Neural cell (in vitro differentiated cells): ENCODE results near the gene UBALD1. TPM values are rescaled to one million over a fixed set of nuclear protein-coding genes. Genes with fewer than 3 reads are reported as not detected.

ENCODE experiments used
- H2AFZ ChIP-seq: fragments of 200-600, 300-800 bp; sonication (generic), shearing (Covaris generic); 2 replicates; pipeline ENCODE4 v1.6.0; 2014; ENCODE audit warnings: low read depth, mild to moderate bottlenecking, antibody characterized with exemption, low read length, moderate library complexity
- H3F3A ChIP-seq: fragments of 200-600 bp; shearing (Covaris generic); 2 replicates; pipeline ENCODE4 v1.6.1; 2016; ENCODE audit warnings: mild to moderate bottlenecking, moderate library complexity, mixed read lengths, antibody characterized with exemption, low read length; ENCODE audit not compliant: insufficient read depth, poor library complexity, severe bottlenecking
- H3K27ac ChIP-seq: fragments of 200-600, 300-800 bp; sonication (generic), shearing (Covaris generic); 2 replicates; pipeline ENCODE4 v1.5.1; 2014; ENCODE audit warnings: mild to moderate bottlenecking, low read length, moderate library complexity
- H3K27me3 ChIP-seq: fragments of 300-800, 200-600 bp; sonication (generic), shearing (Covaris generic); 2 replicates; pipeline ENCODE4 v1.6.0; 2014; ENCODE audit warnings: mild to moderate bottlenecking, low read depth, low read length, moderate library complexity; ENCODE audit not compliant: insufficient read depth
- H3K36me3 ChIP-seq: fragments of 300-800, 200-600 bp; sonication (generic), shearing (Covaris generic); 2 replicates; pipeline ENCODE4 v1.5.1; 2014; ENCODE audit warnings: mild to moderate bottlenecking, antibody characterized with exemption, low read length, moderate library complexity; ENCODE audit not compliant: insufficient read depth
- H3K4me2 ChIP-seq: fragments of 300-800, 200-600 bp; sonication (generic), shearing (Covaris generic); 2 replicates; pipeline ENCODE4 v1.6.0; 2014; ENCODE audit warnings: mild to moderate bottlenecking, low read length
- H3K4me3 ChIP-seq: fragments of 300-800, 200-600 bp; sonication (generic), shearing (Covaris generic); 2 replicates; pipeline ENCODE4 v1.5.1; 2014; ENCODE audit warnings: mild to moderate bottlenecking, low read length, moderate library complexity
- H3K79me2 ChIP-seq: fragments of 200-600 bp; shearing (Covaris generic); replicated peaks from 2 replicates; pipeline ENCODE4 v1.6.0; 2014; ENCODE audit warnings: mild to moderate bottlenecking, low read length, moderate library complexity; ENCODE audit not compliant: insufficient read depth
- H3K9ac ChIP-seq: fragments of 300-800, 200-600 bp; sonication (generic), shearing (Covaris generic); 2 replicates; pipeline ENCODE4 v1.6.1; 2016; ENCODE audit warnings: mild to moderate bottlenecking, low read length, mixed read lengths
- H3K9me2 ChIP-seq: fragments of 200-600 bp; shearing (Covaris generic); 2 replicates; pipeline ENCODE4 v1.6.1; 2016; ENCODE audit warnings: mild to moderate bottlenecking, low read length, mixed read lengths; ENCODE audit not compliant: insufficient read depth
- H3K9me3 ChIP-seq: fragments of 200-600, 300-800 bp; sonication (generic), shearing (Covaris generic); 2 replicates; pipeline ENCODE4 v1.6.1; 2016; ENCODE audit warnings: mild to moderate bottlenecking, mixed run types, low read length, moderate library complexity, mixed read lengths
- H4K20me1 ChIP-seq: fragments of 200-600 bp; shearing (Covaris generic); 2 replicates; pipeline ENCODE4 v1.6.1; 2016; ENCODE audit warnings: mild to moderate bottlenecking, mixed run types; ENCODE audit not compliant: insufficient read depth
- CTCF ChIP-seq: fragments of 450-650 bp; IDR thresholded peaks from 2 replicates; pipeline ENCODE4 v1.5.1; 2014; ENCODE audit warnings: antibody characterized with exemption, mild to moderate bottlenecking, moderate library complexity; ENCODE audit not compliant: poor library complexity, severe bottlenecking
- EP300 ChIP-seq: fragments of 450-650 bp; conservative IDR thresholded peaks from 2 replicates; pipeline ENCODE4 v1.6.1; 2014; ENCODE audit warnings: antibody characterized with exemption, mild to moderate bottlenecking, moderate library complexity; ENCODE audit not compliant: poor library complexity, severe bottlenecking
- EZH2 ChIP-seq: fragments of 200-600, 300-800 bp; shearing (Covaris generic), sonication (generic); IDR thresholded peaks from 2 replicates; pipeline ENCODE4 v1.6.1; 2014; ENCODE audit warnings: antibody characterized with exemption, low read length, borderline replicate concordance, mild to moderate bottlenecking; ENCODE audit not compliant: insufficient read depth, poor library complexity, severe bottlenecking
- MXI1 ChIP-seq: fragments of 450-650 bp; conservative IDR thresholded peaks from 2 replicates; pipeline ENCODE4 v1.6.1; 2014; ENCODE audit warnings: antibody characterized with exemption, mild to moderate bottlenecking; ENCODE audit not compliant: poor library complexity, severe bottlenecking
- POLR2AphosphoS5 ChIP-seq: IDR thresholded peaks from 2 replicates; pipeline ENCODE4 v1.6.1; 2012
- RAD21 ChIP-seq: fragments of 450-650 bp; conservative IDR thresholded peaks from 2 replicates; pipeline ENCODE4 v1.6.1; 2014; ENCODE audit warnings: antibody characterized with exemption, mild to moderate bottlenecking, moderate library complexity
- REST ChIP-seq: IDR thresholded peaks from 2 replicates; pipeline ENCODE4 v1.6.1; 2012; ENCODE audit warnings: borderline replicate concordance
- SMC3 ChIP-seq: fragments of 450-650 bp; conservative IDR thresholded peaks from 2 replicates; pipeline ENCODE4 v1.6.1; 2014; ENCODE audit warnings: antibody characterized with exemption, mild to moderate bottlenecking, moderate library complexity; ENCODE audit not compliant: poor library complexity
- TAF1 ChIP-seq: IDR thresholded peaks from 2 replicates; pipeline ENCODE4 v1.6.1; 2012; ENCODE audit warnings: low read depth
- polyA plus RNA-seq: library from polyadenylated mRNA; depleted of rRNA; stranded (reverse); fragments of >200 nt; gene quantifications from 2 replicates; pipeline ENCODE4 v1.2.3, GENCODE V29; 2014

UBALD1 gene
- polyA plus RNA-seq, 1 donor from 2014 or later, result 3.3 TPM

GRCh38 chr16:4591706-4592470 is 22.8 kb downstream of the UBALD1 start:
- no peaks in the 10 kb centered on the region for H3K9me3 ChIP-seq
- no peaks in the 10 kb centered on the region for H3K79me2 ChIP-seq
- TF ChIP-seq SMC3 (no peak), RAD21 (no peak), MXI1 (no peak), POLR2AphosphoS5 (no peak), EZH2 (no peak), REST (no peak), EP300 (no peak), TAF1 (no peak), CTCF (no peak)
- H3K9ac ChIP-seq, result no peak overlapping the region
- H3K4me3 ChIP-seq, result no peak overlapping the region
- no peaks in the 10 kb centered on the region for H3F3A ChIP-seq
- H3K9me2 ChIP-seq, result no peaks in the 10 kb centered on the region
- H3K27ac ChIP-seq, result no peak overlapping the region
- H3K27me3 ChIP-seq, result no peaks in the 10 kb centered on the region
- H4K20me1 ChIP-seq, result no peaks in the 10 kb centered on the region
- no peak overlapping the region for H2AFZ ChIP-seq
- H3K4me2 ChIP-seq, result no peak overlapping the region
- H3K36me3 ChIP-seq, result no peaks in the 10 kb centered on the region

- Histone ChIP-seq H3K27ac (no peak overlapping the region), H3K4me3 (no peak overlapping the region), H4K20me1 (no peaks in the 10 kb centered on the region), H3K9me3 (no peaks in the 10 kb centered on the region), H3K9ac (no peak overlapping the region), H3K36me3 (no peaks in the 10 kb centered on the region), H3K4me2 (no peak overlapping the region), H3K79me2 (no peaks in the 10 kb centered on the region), H2AFZ (no peak overlapping the region), H3F3A (no peaks in the 10 kb centered on the region), H3K9me2 (no peaks in the 10 kb centered on the region), H3K27me3 (no peaks in the 10 kb centered on the region)
- TF ChIP-seq EP300, result no peak
- TF ChIP-seq TAF1, result no peak
- no peak for TF ChIP-seq SMC3
- no peak for TF ChIP-seq RAD21
- TF ChIP-seq POLR2AphosphoS5, result no peak
- no peak for TF ChIP-seq EZH2
- no peak for TF ChIP-seq CTCF
- TF ChIP-seq REST, result no peak
- TF ChIP-seq MXI1, result no peak
These were observed 23.5 kb downstream of the UBALD1 start for GRCh38 chr16:4591191-4591590.
